ENCODE measurements around the gene PIGO.

Gene PIGO

DNA sequence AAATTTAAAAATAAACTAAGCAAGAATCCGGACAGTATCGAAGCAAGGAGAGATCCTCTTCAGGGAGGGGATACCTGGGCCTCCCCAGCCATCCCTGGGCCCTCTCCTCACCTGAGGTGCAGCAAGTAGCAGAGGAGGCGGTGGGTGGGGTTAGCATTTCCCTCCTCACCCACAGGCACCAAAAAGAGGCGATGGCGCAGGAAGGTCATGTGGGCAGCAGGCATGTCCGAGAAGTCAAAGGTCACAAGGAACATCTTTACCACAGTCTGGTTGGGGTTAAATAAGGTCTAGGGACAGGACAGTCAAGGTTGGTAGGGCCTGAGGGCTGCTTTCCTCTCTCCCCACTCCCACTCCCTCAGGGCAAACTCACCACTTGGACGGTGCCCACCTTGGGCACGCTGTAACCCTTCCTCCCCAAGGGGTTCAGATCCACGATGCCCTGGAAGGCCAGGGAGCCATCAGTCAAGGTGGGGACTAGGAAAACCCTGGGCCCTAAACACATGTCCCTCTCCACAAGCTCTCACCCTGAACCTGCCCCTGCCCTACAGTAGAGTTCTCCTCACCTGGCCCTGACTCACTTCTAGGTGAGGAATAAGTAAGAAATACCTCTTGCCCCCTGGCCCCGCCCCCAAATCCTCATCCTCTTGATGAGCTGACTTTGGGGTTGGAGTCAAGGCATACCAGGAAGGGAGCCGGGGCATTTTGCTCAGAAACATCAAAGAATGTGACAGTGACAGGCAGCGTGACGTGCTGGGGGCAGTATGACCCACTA lies 9.4 kb upstream of the PIGO start:
- DNase-seq, result no peak

DNA sequence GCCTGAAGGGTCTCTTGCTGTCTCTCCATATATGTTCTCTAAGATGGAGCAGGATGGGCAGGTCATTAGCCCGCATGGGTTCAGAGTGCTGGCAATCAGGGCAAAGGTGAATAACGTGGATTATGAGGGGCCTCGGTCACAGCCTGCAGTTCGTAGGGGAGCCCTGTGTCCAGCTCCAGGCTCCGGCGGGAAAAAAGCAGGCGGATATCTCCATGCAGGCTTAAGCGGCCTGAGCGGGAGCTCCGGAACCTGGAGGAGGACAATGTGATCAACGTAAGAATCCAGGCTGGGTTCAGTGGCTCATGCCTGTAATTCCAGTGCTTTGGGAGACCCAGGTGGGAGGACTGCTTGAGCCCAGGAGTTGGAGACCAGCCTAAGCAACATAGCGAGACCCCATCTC lies 8.7 kb upstream of the PIGO start:
- no peak for DNase-seq

DNA sequence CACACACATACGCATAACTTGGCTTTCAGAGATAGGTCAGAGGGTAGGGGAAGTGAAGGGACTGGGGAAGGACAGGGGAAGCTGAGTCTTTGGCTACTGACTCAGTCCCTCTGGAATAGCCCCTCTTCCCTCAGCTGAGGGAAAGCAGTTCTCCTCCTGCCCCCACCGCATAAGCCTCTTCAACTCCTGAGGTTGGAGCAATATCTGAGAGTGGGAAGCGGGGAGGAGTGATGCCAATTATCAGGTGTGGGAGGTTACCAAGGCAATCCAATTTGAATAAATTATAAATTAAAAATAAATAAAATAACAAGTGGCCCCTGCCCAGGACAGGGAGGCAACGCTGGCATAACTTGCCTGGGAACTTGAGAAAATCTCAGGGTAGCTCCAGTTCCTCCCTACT lies 8.2 kb upstream of the PIGO start:
- no peak for DNase-seq

DNA sequence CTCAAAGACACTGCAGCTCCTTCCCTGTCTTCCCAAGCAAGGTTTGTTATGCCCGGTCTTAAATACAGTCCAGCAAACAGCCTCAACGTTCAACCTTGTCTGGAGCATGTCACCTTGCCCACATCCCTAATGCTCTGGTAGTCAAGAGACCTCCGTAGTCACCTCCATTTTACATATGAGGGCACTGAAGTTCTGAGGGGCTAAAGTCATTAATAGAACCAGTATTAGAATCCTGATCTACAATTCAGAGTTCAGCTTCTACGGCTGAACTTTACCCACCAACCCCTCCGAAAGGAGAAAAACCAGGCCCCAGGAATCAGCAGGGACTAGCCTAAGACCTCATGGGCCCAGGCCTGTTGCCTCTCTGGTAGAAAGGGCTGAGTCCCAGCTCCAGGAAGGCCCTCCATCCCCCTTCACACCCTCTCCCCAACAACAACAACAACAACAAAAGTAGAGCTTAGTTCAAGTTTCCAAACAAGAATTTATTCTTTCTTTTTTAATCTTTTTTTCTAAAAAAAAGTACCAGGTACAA lies 7.3 kb upstream of the PIGO start:
- DNase-seq, result no peak

DNA sequence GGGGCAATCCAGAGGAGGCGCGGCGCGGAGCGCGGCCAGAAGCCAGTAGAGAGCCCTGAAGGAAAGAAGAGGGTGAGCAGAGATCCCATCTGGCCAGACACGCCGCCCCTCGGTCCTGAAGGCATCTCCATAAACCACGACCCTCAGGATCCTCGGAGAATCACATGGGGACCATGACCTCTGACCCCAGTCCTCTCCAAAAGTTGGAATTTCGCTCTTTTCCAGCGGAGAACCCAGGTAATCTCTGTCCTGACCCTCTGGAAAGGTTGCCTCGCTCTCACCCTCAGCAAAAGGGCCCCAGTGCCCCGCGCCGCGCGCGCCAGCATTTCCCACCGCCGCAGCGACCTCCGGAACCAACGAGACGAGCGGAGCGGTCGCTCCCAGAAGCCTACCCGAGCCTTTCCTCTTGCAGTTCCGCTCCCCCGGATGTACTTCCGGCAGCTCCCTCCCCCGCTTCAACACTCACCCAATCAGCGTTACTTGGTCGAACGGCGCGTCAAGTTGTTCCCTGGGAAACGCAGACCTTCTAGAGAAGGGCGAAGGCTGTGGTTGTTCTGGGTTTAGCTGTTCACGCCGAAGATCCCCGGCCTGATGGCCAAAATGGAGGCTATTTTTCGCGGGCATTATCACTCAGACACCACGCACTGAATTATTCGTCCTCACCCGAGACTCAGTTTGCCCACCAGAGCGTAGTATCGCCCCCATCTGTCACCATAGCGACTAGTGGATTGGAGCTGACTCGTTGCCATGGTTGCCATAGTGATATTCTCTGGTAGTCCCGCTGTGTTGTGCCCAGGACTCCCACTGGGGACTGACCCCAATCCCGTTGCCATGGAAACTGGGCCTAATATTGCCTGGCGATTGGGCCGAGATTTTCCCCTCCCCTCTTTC lies 6.6 kb upstream of the PIGO start, which contains the start of gene STOML2:
Gene STOML2 (minus strand): TSS at position 363 of the 891 bp plus-strand sequence. CDS start 37 bp downstream, at position 326.
- DNase-seq, result peak; percentile 63

DNA sequence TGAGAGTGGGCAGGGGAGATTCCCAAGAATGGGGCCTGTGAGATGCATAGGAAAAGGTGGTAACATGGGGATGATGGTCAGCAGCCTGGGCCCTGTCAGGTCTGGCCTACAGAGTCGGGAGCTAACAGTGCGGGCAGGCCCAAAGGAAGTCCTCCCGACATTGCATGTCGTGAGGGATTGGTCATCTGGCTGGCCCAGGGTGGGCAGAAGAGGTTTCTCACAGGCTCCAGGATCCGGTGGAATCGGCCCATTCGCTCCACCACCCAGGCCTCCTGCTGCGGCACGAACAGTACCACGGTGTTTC lies 6.0 kb upstream of the PIGO start:
- DNase-seq, result no peak

DNA sequence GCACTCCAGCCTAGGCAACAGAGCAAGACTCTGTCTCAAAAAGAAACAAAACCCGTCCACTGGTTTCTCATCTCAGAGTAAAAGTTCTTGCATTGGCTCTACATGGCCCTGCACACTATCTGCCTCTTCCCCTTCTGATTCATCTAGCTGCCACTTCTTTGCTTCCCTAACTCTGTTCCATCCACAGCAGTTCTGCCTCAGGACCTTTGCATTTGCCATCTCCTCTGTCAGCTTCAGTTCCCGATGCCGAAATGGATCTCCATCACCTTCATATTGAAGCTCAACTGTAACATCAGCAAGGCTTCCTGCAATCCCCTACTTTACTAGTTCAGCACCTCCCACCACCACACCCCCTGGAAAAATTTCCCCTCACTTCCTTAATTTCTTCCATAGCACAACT lies 1.2 kb upstream of the PIGO start:
- DNase-seq, result no peak

DNA sequence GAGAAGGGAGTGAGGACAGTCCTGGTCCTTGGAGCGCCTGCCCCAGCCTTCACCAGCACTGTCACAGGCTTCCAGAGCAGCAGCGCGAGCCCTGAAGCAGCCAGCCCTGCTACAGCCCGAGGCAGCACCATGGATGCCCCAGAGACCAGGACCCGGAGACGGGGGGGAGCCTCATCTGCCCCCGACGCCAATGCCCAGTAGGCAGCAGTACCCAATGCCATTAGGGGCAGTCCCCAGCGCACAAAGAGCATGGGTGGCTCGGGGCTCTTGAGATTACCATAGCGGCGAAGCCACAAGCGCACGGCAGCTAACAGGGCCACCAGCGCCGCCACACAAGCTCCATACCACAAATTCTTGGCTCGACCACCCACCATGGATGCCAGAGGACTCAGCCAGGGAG lies 4.9 kb downstream of the PIGO start:
- DNase-seq, result no peak

DNA sequence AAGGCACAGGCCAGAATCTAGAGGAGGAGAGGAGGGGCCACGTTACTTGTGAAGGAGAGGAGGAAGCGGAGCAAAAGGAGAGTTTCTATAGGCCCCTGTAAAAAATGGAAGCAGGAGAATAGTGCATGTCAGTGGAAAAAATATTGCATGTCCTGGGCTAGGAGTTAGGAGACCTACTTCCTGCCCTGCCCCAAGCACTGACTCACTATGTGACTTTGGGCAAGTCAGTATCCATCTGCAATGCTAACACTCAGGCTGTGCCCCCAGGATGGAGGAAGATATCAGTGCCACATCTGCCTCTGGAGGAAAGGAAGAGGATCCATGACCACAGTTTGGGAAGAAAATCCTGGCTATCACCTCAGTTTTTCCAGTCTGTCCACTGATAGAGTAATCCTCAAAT lies 7.0 kb downstream of the PIGO start:
- no peak for DNase-seq

DNA sequence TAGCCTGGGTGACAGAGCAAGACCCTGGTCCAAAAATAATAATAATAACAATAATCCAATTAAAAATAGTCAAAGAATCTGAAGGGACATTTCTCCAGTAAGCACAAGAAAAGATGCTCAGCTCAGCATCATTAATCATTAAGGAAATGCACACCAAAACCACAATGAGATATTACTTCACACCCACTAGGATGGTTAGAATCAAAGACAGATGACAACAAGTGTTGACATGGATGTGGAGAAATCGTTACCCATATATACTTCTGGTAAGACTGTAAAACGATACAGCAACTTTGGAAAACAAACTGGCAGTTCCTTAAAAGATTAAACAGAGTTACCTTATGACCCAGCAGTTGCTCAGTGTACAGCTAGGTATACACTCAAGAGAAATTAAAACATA lies 11.3 kb downstream of the PIGO start:
- no peak for DNase-seq

DNA sequence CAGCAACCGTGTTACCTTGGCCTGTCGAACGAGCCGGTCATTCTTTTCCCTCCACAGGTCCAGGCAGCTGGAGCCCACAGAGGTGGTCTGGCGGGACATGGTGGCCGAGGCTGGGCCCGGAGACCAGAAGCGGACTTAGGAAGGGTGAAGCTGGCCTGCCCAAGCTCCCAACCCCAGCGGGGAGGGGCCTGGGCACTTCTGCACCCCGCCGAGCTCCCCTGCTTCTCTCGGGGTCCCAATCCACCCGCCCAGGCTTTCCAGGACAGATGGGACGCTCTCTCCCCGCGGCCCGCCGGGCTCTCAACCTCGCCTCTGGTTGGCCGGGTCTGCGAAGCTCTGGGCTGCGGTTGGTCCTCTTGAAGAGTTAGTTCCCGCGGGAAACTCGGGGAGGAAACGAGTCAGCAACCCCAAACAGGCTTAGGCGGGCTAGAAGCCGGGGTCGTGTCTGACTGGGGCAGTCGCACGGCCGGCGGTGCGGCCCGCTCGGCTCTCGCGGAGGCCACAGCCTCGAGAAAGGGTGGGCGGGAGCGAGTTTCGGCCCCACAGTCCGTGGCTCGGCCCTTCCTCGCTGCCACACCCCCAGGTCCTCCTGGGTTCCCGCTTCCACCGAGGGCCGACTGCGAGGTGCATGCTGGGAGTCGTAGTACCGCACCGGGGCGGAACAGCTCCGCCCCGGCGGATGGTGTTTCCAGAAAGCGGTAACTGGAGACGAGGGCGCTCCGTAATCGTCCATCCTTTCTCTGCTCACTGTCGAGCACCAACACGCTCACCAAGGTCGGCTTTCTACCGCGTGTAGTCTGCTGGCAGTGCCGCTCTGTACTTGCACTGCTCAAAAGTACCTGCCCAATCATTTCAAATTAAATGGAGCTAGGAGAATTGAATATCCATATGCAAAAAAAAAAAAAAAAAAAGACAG lies 16.7 kb downstream of the PIGO start, which contains the start of gene FANCG:
Gene FANCG (minus strand): TSS at position 517 of the 916 bp plus-strand sequence. CDS start 418 bp downstream, at position 99.
- DNase-seq, result peak; percentile 37

DNA sequence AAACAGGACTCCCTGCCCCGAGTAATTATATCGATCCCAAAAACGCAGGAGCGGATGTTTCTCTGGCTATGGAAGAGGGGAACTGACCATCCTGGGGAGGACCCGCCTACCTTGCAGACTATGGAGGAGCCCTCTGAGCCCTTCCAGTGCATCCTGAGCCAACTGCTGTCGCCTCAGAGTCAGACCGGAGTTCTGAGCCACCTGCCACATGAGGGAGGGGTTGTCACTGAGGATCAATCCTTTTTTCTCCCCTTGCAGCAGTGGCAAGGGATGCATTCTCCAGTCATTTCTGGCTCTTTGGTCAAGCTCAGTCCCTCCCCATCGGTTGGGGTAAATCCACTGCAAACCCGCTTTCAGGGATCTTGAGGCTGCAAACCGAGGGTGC lies 17.4 kb downstream of the PIGO start:
- DNase-seq, result no peak

DNA sequence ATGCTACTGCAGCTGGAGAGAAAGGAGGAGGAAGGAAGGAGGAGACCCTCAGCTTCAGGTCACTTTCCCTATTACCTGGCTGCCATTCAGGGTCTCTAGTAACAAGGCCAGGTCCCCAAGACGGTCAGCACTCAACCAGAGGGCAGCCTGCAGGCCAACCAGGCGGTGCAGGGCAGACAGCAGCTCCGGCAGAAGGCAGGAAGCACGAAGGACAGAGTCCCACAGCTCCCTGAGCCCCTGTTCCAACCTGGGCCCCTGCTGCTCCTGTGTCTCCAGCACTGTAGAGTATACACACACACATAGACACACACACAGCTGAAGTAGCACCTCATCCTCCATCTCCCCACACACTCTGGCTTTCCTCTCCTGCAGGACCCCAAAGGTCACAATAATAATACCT lies 18.3 kb downstream of the PIGO start:
- DNase-seq, result no peak

DNA sequence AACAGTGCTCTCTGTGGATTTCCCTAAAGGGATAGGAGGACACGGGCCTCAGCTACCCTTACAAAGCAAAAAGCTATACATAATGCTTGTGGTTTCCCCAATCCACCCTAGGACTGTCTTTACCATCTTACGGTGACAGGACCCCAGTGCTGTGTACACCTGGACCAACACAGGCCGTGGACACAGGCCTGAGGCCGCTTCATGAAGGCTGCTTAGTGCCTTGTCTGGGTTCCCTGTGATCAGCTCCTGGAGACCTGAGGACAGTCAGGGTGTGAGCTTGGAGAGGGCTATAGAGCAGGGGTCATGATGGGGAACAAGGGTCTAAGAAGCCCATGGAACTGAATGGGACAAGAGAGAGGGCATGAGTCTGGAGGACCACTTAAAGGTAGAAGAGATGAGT lies 19.5 kb downstream of the PIGO start:
- no peak for DNase-seq

DNA sequence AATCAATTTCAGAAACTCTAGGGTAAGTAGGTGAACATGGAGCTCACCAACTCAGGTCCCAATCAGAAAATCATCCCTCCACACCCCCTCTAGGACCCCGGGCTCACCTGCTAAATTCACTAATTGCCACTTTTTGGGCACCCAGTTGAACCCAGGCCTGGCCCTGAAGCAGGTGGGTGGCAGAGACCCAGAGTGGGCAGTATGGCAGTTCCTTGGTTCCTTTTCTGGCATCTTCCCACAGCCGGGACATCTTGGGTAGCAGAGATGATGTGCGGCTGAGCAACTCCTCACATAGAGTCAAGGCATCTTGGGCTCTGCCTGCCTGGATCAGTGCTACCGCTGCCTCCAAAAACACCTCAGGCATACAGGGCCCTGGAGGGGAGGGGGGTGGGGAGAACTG lies 21.0 kb downstream of the PIGO start:
- DNase-seq, result no peak

DNA sequence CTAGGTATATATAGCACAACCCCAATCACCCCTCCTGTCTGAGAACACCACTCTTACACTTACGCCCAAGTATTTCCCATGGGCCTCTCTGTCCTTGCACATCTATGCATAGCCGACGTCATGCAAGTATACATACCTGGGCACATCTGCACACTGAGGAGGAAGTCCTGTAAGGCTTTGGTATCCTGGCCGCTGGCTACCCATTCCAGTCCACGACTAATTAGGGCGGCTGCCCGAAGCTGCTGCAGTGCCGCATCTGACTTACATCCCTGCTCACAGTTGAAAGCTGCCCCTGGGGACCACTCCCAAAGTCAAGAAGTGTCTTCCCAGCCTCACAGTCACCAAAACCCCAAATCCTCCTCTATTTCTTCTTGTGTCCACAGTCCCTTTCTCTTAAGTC lies 21.6 kb downstream of the PIGO start:
- no peak for DNase-seq

DNA sequence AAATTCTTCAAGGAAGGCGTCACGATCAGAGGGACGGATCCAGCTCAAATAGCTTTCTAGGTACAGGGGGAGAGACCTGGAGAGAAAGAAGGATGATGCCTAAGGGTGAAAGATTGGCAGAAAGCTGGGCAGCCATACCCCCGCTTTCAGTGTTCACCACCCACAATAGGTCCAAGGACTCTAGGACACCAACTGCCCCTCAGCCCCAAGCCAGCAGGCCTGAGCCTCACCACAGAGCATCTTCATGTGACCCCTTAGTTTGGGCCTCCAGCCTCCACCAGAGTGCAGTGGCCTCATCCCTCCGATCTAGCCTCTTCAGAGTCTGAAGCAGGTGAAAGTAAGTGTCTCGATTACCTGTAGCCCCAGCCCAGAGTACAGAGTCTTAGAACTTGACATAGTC lies 22.2 kb downstream of the PIGO start:
- no peak for DNase-seq

DNA sequence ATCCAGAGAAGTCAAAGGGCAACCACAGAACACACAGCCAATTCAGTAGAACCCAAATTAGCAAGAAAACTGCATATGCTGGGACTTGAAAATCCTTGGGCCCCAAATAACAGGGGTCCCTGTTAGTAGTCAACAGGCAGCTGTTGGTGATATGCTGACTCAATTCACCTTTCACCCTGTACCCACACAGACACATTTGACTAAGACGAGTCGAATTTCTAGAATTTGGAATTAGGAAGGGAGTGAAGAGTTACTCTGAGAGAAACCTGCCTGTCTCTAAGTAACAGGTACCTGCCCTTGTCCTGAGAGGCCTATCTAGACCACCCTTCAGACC lies 23.1 kb downstream of the PIGO start:
- DNase-seq, result no peak

DNA sequence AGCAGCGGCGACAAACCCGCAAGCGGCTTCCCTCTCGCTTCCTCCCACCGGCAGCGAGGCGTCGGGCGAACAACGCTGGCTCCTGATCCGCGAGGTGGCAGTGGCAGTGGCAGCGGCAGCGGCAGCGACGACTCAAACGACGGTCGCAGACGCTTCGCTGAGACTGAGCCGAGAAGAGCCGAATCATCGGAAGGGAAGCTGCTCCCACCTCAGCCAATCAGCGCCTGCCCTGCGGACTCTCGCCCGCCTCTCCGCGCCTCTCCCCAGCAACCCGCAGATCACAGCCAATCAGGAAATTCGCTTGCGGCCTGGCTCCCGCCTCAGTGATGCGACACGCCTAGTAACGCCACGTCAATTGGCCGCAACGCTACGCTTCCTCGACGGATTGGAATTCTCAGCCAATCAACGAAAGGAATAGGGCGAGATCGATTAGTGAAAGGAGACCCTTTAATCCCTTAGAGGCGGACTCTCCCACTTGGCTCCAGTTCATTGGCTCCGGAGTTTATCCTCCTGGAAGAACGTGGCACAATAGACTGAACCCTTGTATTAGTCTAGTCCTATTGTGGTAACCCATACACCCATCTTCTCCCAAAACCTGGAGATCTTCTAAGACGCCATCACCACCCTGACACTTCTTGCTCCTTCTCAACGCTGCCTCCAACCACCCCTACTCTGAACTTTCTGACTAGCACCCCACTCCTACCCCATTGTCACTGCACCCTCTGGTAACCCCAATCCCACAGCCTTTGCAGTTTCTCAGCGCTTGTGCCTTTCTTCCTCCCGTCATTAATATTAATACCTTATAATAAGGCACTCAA lies 23.7 kb downstream of the PIGO start, which contains the start of gene VCP:
Gene VCP (minus strand): TSS at position 165 of the 818 bp plus-strand sequence. CDS start 272 bp downstream, outside the sequence.
- DNase-seq, result peak; percentile 97

DNA sequence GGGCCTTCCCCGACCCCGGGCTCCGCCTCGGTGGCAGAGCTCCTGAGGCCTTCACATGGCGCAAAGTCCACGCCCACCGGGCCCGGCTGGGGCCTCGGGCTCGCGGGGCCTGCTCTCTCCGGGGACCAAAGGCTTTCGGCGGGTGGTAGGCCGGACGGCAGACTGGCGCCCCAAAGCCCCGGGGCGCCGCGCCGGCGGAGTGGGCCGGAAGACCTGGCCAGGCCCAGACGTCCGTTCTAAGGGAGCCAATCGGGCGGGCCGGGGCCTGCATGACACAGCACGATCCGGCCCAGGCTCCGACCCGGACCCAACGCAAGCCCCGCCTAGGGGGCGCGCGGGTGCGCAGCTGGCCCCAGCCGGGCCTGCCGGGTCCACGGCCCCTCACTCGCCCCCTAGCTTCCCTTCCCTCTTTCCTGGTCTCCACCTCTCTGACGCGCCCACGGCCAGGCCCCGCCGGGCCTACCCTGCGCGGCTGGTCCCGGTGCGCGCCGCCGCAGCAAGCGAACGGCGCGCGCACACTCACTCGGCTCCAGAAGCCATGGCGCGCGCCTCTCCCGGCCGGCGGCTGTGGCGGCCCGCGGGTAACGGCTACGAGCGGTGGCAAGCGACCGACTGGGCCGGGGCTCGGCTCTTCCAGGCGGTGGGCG lies 24.5 kb downstream of the PIGO start:
- DNase-seq, result no peak

Data from NCI-H187 treated with DMSO at 0.1 percent for 48 hours (cell line).